GM18868 (cell line): ENCODE measurements around the gene ADK.
"Not testable (repeated sequence)": the region's sequence is repeated elsewhere in the genome, so short reads cannot be mapped to it uniquely, and the experiment has no call there.

Source experiments
- ATAC-seq: cut with Tn5 transposase; IDR thresholded peaks from one replicate; pipeline ENCODE4 v1.9.1; 2021; ENCODE audit warnings: mild to moderate bottlenecking, moderate library complexity; ENCODE audit not compliant: unreplicated experiment

Gene ADK

DNA sequence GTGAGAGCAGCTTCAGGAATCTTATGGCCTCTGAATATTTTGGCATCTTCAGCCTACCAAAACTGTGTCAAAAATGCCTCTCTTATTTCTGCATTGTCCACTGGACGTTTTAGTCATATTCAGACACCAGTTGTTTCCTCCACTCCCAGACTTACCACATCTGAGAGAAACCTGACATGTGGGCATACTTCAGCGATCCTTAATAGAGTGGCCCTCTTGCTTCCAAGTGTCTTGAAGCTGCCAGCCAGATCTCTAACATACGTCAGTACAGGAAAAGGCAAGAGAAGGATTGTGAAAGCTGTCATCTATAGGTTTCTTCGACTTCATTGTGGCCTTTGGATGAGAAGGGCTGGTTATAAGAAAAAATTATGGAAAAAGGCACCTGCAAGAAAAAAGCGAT lies 376.6 kb downstream of the ADK start:
- not testable (repeated sequence) for ATAC-seq

DNA sequence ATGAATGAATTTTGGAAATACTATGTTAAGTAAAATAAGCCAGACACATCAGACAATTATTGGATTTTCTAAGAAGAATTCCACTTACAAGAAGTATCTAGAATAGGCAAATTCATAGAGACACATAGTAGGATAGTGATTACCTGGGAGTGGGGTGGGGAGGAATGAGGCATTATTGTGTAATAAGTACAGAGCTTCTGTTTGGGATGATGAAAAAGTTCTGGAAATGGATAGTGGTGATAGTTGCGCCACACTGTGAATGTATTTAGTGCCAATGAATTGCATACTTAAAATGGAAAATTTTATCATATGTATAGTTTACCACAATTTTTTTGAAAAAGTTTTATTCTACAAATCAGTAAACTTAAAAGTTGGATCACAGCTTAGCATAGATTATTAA lies 378.2 kb downstream of the ADK start:
- ATAC-seq, result no peak

DNA sequence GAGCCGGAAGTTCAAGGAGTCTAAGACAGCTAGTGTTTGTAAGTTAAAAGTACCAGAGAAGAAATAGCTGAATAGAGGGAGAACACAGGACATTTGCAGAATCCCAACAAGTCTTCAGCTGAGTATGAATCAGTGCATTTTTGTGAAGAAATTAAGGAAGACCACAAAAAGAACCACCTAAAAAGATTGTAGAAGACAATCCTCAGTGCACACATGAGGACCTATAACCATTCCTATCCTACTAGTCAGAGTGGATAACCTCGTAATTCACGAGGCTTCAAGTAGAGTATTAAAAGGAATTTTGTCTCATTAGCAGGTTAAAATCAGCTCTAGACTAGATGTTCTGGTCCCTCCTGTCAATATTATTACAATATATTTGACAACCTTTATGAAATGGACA lies 380.0 kb downstream of the ADK start:
- no peak for ATAC-seq

DNA sequence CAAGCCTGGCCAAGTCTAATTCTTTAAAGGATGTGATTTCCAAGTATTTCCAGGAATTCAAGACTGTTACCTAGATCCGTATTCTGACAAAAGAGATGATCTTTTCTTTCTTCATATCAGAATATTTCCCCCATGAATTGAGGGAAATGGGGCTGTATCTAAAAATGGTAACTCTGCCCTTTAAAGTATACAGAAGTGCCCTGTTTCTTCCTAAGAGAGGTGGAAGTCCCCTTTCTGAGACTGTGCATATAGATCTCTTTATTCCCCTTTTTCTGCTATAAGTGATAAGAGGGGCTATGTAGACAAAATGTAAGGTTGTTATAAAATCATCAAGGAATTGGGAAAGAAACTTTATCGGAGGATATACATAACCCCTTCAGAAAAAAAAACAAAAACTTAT lies 388.3 kb downstream of the ADK start:
- ATAC-seq, result no peak

DNA sequence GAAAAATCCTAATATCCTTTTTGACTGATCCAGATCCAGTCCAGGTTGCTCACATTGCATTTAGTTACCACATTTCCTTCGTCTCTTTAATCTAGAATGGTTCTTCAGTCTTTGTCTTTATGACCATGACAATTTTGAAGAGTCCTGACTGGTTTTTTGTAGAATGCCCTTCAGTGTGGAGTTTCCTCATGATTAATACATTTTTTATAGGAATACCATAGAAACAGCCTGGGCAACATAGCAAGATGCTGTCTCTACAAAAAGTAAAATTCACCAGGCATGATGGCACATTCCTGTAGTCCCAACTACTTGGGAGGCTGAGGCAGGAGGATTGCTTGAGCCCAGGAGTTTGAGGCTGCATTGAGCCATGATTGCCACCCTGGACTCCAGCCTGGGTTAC lies 390.4 kb downstream of the ADK start:
- ATAC-seq, result no peak

DNA sequence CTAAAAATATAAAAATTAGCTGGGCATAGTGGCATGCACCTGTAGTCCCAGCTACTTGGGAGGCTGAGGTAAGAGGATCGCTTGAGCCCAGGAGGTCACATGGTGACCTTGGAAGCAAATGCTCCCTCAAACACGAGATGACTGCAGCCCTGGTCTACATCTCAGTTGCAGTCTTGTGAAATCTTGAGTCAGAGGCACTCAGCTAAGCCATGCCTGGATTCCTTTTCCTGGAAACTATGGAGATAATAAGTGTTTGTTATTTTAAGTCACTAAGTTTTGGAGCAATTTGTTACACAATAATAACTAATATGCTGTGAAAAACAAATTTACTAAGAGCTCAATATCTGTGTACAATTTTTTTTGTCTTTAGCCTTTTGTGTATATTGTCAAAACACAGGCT lies 391.1 kb downstream of the ADK start:
- no peak for ATAC-seq

DNA sequence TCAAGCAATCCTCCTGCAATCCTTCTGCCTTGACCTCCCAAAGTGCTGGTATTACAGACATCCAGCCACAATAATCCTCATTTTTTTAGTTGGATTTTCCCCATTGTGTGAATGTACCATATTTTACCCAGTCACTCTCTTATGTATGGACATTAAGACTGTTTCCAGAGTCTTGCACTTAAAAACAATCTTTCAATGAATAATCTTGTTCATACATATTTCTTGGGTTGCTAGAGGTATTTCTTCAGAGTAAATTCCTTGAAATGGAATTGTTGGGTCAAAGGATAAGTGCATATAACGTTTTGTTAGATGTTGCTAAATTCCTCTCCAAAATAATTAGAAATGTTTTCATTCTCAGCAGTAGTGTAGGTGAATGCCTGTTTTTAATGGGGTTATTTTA lies 392.3 kb downstream of the ADK start:
- no peak for ATAC-seq

DNA sequence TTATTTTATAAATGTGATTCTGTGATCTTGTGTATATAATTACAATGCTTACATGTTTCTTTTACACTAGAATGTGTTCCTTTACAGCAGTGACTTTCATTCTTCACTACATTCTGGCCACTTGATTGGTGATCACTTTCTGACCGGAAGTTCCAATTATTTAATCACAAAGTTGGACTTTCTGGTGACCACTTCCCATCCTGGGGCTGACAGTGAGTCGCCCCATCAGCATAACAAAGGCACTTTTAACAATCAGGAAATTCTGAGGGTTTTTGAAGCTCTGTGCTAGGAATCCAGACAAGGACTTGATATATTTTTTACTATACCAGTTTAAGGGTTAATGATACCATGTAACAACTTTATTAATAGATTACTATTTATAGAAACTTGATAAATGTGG lies 393.1 kb downstream of the ADK start:
- no peak for ATAC-seq

DNA sequence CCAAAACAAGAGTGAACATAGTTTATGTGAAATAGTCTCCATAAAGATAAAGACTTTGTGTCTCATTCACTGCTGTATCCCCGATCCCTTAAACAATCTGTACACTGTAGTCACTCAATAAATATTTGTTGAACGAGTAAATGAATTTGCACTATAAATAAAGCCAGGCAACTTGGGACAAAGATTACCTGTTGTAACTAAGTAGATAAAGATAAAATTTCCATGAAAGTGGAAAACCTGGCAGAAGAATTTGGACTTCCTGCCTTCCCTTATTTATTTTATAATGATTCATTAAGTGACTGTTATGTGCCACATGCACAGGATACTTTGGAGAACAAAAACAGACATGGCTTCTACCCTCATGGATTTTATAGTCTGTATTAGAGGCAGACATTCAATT lies 397.7 kb downstream of the ADK start:
- ATAC-seq, result no peak

DNA sequence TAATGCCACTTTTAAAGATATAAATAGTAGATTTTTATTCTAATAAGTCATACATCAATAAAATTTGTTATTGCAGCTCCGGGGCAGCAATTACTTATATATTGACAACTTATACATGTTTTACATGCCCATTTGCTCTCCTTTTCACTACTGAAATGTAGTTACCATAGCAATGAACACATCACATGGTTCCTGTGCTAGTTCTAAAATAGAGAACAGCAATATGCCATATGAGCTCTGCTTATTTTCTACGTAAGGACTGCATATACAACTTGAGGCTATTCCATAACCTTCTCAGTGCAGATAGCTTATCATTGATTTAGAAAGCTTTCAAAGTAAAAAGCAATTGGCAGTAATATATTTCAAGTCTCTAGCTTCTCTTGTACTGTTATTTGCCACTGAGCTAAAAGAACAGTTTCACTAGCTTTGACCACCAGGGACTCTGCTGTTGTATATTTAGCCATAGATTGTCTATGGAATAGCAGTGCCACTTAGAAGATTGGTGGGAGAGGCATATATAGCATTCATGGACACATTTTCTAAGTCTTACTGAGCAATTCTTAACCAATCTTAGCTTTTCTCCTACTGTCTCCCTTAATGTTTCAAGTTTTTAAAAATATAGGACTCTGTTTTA lies 405.2 kb downstream of the ADK start:
- ATAC-seq, result no peak

DNA sequence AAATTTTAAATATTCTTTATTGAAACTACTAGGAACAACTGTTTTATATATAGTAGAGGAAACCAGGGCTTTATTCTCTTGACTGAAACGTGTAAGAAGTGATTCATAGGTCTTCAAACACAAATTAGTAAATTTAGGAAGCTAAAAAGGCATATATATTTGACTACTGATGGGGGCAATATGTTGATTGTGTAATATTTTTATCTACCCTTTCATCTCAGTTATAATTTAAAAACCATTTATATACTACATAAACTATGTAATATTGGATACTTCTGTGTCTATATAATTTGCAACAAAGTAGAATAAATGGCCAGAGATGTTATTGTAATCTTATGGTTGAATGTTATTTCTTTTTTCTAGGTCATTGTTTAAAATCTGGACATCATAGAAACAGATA lies 406.1 kb downstream of the ADK start:
- no peak for ATAC-seq

DNA sequence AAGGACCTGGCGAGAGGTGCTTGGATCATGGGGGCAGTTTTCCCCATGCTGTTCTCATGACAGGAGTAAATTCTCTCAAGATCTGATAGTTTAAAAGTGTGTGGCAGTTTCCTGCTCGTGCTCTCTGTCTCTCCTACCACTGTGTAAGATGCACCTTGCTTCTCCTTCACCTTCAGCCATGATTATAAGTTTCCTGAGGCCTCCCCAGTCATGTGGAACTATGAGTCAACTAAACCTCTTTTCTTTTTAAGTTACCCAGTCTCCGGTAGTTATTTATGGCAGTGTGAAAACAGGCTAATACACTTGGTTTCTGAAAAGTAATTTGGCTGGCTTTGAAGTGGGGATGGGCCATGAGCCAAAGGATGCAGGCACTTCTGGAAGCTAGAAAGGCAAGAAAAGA lies 407.4 kb downstream of the ADK start:
- ATAC-seq, result no peak

DNA sequence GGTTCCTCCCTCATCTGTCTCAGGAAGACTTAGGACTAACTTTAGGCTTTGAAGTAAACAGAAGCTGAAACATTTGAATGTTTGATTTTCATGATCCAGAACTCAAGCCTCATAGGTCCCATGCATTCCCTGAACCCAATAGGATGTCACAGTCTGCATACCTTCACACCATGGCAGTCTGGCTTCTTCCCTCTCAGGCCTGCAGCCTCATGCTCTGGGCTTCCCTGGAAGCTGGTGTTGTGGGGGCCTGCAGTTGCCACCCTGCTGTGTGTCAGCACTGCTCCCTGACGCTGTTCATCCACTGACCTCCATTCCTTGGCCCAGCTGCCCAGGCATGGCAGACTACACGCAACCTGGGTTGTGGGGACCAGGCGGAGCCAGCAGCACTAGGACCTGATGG lies 407.9 kb downstream of the ADK start:
- no peak for ATAC-seq

DNA sequence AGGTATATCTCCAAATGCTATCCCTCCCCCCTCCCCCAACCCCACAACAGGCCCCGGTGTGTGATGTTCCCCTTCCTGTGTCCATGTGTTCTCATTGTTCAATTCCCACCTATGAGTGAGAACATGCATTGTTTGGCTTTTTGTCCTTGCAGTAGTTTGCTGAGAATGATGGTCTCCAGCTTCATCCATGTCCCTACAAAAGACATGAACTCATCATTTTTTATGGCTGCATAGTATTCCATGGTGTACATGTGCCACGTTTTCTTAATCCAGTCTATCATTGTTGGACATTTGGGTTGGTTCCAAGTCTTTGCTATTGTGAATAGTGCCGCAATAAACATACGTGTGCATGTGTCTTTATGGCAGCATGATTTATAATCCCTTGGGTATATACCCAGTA lies 417.9 kb downstream of the ADK start:
- not testable (repeated sequence) for ATAC-seq

DNA sequence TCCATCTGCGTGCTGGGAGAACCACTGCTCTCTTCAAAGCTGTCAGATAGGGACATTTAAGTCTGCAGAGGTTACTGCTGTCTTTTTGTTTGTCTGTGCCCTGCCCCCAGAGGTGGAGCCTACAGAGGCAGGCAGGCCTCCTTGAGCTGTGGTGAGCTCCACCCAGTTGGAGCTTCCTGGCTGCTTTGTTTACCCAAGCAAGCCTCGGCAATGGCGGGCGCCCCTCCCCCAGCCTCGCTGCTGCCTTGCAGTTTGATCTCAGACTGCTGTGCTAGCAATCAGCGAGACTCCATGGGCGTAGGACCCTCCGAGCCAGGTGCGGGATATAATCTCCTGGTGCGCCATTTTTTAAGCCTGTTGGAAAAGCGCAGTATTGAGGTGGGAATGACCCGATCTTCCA lies 422.5 kb downstream of the ADK start:
- ATAC-seq, result not testable (repeated sequence)

DNA sequence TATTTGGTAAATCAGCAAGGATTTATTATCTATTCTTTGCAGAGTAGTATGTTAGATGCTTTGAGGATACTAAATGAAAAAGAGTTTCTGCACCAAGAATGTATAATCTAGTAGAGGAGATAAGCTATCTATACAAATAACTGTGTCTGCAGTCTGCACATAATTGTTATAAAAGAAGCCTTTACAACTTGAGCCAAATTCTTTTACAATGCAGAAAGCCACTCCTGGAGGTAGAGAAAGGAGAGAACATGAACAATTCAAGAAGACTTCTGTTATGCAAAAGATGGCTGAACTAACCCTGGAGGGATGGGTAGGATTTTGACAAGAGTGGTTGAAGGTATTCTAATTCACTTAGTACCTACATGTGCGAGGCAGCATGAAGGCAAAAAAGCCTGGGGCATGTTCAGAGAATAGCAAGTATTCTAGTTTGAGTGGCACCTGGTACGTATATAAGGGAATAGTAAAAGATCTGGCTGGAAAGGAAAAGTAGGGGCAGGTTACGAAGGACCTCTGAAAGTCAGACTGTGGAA lies 424.2 kb downstream of the ADK start:
- ATAC-seq, result no peak

DNA sequence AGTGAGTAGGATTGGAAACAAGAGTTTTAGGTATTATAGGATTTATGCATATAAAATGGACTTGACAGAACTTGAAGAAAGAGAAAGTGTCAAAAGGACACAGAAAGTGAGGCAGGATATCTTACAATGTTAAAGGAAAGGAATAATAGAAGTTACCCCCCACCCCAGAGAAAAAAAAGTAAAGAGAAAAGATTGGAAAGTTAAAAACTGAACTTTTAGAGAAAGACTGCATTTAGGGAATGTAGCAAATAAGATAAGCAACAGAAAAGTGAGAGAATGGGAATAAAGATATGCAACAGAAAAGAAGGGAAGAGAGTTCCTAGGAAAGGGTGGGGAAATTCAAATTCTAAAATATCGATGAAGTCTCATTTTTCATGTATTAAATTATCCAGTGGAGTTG lies 424.9 kb downstream of the ADK start:
- ATAC-seq, result no peak

DNA sequence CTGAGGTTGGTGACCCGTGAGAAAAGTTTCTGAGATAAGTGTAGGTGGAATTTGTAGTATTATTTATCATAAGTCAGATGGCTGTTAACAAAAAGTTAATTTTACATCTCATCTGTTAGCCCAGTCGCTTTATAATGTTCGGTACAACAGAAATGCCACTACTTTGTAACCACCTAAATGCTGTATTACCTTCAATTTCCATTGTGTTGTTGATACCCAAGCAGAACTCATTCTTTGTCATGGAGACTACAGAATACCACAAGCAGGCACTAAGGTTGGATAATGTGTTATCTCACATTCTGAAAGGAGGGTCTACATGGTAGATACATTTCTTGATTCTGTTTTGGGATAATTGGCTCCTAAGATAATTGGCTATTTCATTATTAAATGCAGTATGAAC lies 425.6 kb downstream of the ADK start:
- ATAC-seq, result no peak

DNA sequence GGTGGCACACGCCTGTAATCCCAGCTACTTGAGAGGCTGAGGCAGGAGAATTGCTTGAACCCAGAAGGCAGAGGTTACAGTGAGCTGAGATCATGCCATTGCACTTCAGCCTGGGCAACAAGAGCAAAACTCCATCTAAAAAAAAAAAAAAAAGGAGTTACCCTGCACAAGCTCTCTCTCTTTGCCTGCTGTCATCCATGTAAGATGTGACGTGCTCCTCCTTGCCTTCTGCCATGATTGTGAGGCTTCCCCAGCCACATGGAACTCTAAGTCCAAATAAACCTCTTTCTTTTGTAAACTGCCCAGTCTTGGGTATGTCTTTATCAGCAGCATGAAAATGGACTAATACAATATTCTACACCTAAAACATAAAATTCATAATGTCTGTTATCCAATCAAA lies 429.4 kb downstream of the ADK start:
- ATAC-seq, result not testable (repeated sequence)

DNA sequence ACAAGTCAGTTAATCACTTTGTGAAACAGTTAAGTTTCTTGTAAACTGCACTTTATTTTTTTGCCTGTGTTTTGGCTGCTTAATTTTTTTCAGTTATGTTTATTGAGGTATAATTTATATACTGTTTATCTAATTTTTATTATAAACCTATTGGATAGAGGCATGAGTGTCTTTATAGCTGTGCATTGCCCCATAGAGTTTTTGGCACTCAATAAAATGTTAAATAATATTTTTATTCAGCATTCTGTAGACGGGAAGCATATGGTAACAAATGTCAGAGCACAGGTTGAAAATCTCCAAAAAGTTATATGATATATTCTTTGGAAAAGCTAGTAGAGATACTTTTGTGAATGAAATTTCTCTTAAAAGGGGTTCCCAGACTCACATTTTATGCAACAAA lies 431.5 kb downstream of the ADK start:
- ATAC-seq, result no peak

DNA sequence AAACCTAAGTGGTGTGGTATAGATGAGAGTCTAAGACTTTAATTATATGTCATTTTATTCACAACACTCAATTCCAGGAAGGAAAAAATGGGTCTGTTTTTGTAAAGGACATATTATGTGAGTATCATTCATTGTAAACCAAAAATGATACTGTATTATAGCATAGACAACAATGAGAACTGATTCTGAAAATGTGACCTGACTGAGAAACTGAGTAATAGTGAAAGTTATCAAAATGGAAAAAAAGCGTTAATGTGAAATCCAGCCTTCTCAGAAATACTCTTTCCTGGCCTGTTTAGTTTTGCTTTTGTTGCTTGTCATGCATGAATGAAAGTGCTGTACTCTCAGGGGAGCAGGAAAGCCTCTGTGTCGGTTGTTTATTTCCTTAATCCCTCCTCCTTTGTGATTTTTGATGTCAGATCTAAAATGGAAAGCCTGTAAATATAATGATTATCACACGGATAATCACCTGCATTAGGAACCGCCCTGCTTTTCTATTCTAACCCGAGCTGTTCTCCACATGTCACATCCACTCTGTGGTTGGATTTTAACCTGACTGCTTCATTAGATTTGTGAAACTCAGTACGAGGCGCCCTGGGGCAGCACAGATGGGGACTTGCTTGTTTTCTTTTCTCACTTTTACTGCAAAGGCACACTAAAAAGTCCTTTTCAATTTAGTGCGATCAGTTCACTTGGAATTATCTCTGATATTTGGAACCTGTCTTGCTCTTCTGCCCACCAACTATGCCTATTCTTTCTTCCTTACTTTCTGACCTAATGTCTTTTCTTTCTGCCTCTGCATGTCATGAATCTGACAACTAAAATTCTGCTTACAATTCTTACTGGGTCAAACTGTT lies 434.4 kb downstream of the ADK start:
- peak; percentile 67 for ATAC-seq

DNA sequence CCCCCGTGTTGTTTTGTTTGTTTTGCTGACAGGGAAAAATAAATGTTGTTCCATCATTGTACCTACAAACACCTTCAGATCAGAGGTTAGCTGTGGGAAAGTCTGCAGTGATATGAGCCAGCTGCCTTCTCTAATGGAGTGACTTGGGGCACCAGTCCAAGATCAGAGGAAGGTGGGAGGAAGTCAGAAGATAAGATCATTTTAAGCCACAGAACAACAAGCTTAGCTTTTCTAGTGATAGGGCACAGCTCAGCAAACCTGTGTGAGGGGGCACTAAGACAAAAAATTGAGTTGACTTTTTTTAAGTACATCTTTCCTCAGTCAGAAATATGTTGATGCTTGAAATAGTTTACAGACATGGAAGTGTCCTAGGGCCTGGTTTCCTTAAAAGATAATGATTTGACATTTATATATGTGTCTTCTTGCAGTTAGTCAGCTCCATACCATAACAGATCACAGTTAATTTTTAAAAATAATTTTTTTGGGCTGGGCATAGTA lies 435.1 kb downstream of the ADK start:
- peak; percentile 48 for ATAC-seq
